ENCODE data around the gene MTF1. TPM values are rescaled to one million over a fixed set of nuclear protein-coding genes. Genes with fewer than 3 reads are reported as not detected.

MTF1 gene
- total RNA-seq, 1 experiment from 2014 or later, result 22.1 TPM

- ChIA-PET CTCF (no interaction called here), POLR2A (ENCODE audit: unreplicated experiment) (interaction anchor here (0.6 kb wide), 1 partner anchor 1196 kb away, joined by 3 read pairs; no protein-coding TSS in a partner anchor)
- H3K4me2 ChIP-seq, result no peak overlapping the region
Measured at GRCh38 chr1:37763791-37764413, 95.5 kb downstream of the MTF1 start.

DNA sequence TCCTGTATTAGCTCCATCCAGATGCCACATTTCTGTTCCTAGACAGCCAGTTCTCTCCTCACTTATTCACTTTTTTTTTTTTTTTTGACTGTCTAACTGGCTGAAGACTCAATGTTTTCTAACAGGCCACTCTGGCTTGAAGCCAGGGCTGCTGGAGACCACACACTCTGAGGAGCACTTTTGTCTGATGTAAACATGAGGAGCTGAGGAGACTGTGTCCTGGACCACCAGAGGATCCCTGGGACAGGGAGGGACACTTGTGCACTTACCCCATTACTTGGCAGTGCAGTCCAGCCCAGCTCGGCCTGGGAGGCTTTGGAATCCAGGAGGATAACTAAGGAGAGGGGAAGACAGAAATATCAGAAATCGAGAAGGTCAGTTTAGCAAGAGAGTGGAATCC is 96.9 kb downstream of the MTF1 start:
- H3K27me3 ChIP-seq (ENCODE audit: insufficient read depth, low read depth), result peaks cover 90% of the 10 kb centered on the region
- no peaks in the 10 kb centered on the region for H3K9me2 ChIP-seq (ENCODE audit: insufficient read depth)
- no peaks in the 10 kb centered on the region for H3K4me1 ChIP-seq (replicated peaks; ENCODE audit: insufficient read depth)
- TF ChIP-seq, protein P1, sequence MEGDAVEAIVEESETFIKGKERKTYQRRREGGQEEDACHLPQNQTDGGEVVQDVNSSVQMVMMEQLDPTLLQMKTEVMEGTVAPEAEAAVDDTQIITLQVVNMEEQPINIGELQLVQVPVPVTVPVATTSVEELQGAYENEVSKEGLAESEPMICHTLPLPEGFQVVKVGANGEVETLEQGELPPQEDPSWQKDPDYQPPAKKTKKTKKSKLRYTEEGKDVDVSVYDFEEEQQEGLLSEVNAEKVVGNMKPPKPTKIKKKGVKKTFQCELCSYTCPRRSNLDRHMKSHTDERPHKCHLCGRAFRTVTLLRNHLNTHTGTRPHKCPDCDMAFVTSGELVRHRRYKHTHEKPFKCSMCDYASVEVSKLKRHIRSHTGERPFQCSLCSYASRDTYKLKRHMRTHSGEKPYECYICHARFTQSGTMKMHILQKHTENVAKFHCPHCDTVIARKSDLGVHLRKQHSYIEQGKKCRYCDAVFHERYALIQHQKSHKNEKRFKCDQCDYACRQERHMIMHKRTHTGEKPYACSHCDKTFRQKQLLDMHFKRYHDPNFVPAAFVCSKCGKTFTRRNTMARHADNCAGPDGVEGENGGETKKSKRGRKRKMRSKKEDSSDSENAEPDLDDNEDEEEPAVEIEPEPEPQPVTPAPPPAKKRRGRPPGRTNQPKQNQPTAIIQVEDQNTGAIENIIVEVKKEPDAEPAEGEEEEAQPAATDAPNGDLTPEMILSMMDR (conservative IDR thresholded peaks at IDR 0.05), result no peak
- no peak for TF ChIP-seq EZH2 (IDR thresholded peaks at IDR 0.05; ENCODE audit: low read depth)
- H3K9me3 ChIP-seq (ENCODE audit: insufficient read depth, low read depth), result no peaks in the 10 kb centered on the region
- no peak overlapping the region for H3K4me3 ChIP-seq
- no peaks in the 10 kb centered on the region for H4K20me1 ChIP-seq (ENCODE audit: insufficient read depth)
- H2AFZ ChIP-seq, result no peak overlapping the region
- BruUV-seq (replicated peaks), result no TSS peak
- H3K79me2 ChIP-seq (ENCODE audit: low read depth), result no peaks in the 10 kb centered on the region
- ChIA-PET CTCF (interaction anchor here (0.7 kb wide), 1 partner anchor 251 kb away, joined by 9 read pairs; no protein-coding TSS in a partner anchor), POLR2A (ENCODE audit: unreplicated experiment) (no interaction called here)
- no peak overlapping the region for H3K4me2 ChIP-seq
- DNase-seq, result no peak
- intact Hi-C loops (cut with micrococcal nuclease; ENCODE audit: unreplicated experiment), result no loop called here
- H3K27ac ChIP-seq, result no peak overlapping the region
- H3F3A ChIP-seq (ENCODE audit: insufficient read depth, low read depth), result no peaks in the 10 kb centered on the region
- H3K36me3 ChIP-seq (ENCODE audit: low read depth), result no peaks in the 10 kb centered on the region

More at GRCh38 chr1:37763791-37764413, 95.5 kb downstream of the MTF1 start:
- Histone ChIP-seq H3K27me3 (ENCODE audit: insufficient read depth, low read depth) (peaks cover 90% of the 10 kb centered on the region), H3K36me3 (ENCODE audit: low read depth) (no peaks in the 10 kb centered on the region), H4K20me1 (ENCODE audit: insufficient read depth) (no peaks in the 10 kb centered on the region), H3K9me2 (ENCODE audit: insufficient read depth) (no peaks in the 10 kb centered on the region), H2AFZ (no peak overlapping the region), H3K4me3 (no peak overlapping the region), H3K9me3 (ENCODE audit: insufficient read depth, low read depth) (no peaks in the 10 kb centered on the region), H3F3A (ENCODE audit: insufficient read depth, low read depth) (no peaks in the 10 kb centered on the region), H3K79me2 (ENCODE audit: low read depth) (no peaks in the 10 kb centered on the region), H3K4me1 (replicated peaks; ENCODE audit: insufficient read depth) (no peaks in the 10 kb centered on the region), H3K27ac (no peak overlapping the region)
- TF ChIP-seq EZH2 (IDR thresholded peaks at IDR 0.05; ENCODE audit: low read depth), result no peak
- TF ChIP-seq, protein P1 (conservative IDR thresholded peaks at IDR 0.05), result no peak
- no TSS peak for BruUV-seq (replicated peaks)
- intact Hi-C loops (cut with micrococcal nuclease; ENCODE audit: unreplicated experiment), result no loop called here
- no peak for DNase-seq

DNA sequence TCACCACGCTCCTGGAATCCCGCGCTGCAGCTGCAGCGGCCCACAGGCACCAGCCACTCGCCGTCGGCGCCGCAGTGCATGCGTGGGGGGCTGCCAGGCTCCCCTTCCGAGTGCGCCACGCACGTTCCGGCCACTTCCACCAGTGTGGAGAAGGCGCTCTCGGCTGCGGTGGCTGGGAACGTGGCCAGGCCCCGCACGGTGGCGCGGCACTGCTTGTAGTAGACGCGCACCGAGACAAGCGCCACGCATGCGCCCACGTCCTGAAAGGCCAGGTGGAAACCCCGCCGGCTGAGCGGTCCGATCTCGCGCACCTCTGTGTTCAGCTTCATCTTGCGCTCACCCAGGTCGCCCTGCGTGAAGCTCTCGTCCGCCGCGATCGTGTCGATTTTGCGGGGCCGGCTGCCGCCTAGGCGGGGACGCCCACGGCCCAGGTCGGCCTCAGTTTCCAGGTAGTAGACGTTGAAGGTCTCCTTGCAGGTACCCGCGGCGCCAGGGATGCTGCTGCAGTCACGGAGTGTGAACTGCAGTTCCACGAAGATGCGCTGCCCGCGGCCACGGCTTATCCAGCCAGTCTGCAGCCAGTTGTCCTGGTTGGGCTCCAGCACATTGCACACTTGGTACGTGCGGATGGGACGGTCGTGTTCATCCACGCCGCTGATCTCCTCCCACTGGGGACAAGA is 97.8 kb downstream of the MTF1 start:
- no peak for TF ChIP-seq EZH2 (IDR thresholded peaks at IDR 0.05; ENCODE audit: low read depth)
- TF ChIP-seq, protein P1 (conservative IDR thresholded peaks at IDR 0.05), result no peak
- Histone ChIP-seq H3K4me1 (replicated peaks; ENCODE audit: insufficient read depth) (no peaks in the 10 kb centered on the region), H3K27me3 (ENCODE audit: insufficient read depth, low read depth) (peaks cover 83% of the 10 kb centered on the region), H3F3A (ENCODE audit: insufficient read depth, low read depth) (no peaks in the 10 kb centered on the region), H3K9me3 (ENCODE audit: insufficient read depth, low read depth) (no peaks in the 10 kb centered on the region), H4K20me1 (ENCODE audit: insufficient read depth) (no peaks in the 10 kb centered on the region), H3K9me2 (ENCODE audit: insufficient read depth) (no peaks in the 10 kb centered on the region), H3K4me2 (no peak overlapping the region), H3K36me3 (ENCODE audit: low read depth) (no peaks in the 10 kb centered on the region), H3K4me3 (no peak overlapping the region), H3K27ac (no peak overlapping the region), H2AFZ (no peak overlapping the region), H3K79me2 (ENCODE audit: low read depth) (no peaks in the 10 kb centered on the region)
- intact Hi-C loops (cut with micrococcal nuclease; ENCODE audit: unreplicated experiment), result no loop called here
- no peak for DNase-seq
- no TSS peak for BruUV-seq (replicated peaks)
- CTCF ChIA-PET, result interaction anchor here (0.7 kb wide), 1 partner anchor 252 kb away, joined by 9 read pairs; no protein-coding TSS in a partner anchor
- POLR2A ChIA-PET (ENCODE audit: unreplicated experiment), result interaction anchor here (1.2 kb wide), 1 partner anchor 14 kb away, joined by 3 read pairs; no protein-coding TSS in a partner anchor

Other genes starting within 250 kb of the MTF1 start
- gene RSPO1, start 224.7 kb downstream of the MTF1 start, total RNA-seq (2021), result not detected in 2 replicates
- 42.8 and 57.9 TPM in 2 replicates for gene CDCA8, start 167.1 kb downstream of the MTF1 start, total RNA-seq (2021)
- 7.6 and 12.1 TPM in 2 replicates for gene EPHA10, start 94.5 kb downstream of the MTF1 start, total RNA-seq (2021)
- 11.3 and 13.1 TPM in 2 replicates for gene MANEAL, start 65.7 kb downstream of the MTF1 start, total RNA-seq (2021)
- gene C1orf122, start 51.8 kb downstream of the MTF1 start, total RNA-seq (2021), result 51.8 and 75.8 TPM in 2 replicates
- 13.2 and 16.0 TPM in 2 replicates for gene YRDC, start 51.4 kb downstream of the MTF1 start, total RNA-seq (2021)
- 26.7 and 28.1 TPM in 2 replicates for gene INPP5B, start 87.5 kb upstream of the MTF1 start, total RNA-seq (2021)
- 82.6 and 99.1 TPM in 2 replicates for gene SF3A3, start 130.4 kb upstream of the MTF1 start, total RNA-seq (2021)
- gene FHL3, start 145.9 kb upstream of the MTF1 start, total RNA-seq (2021), result 26.2 and 29.8 TPM in 2 replicates
- 21.8 and 36.4 TPM in 2 replicates for gene UTP11, start 153.1 kb upstream of the MTF1 start, total RNA-seq (2021)
- not detected in 2 replicates for gene POU3F1, start 187.2 kb upstream of the MTF1 start, total RNA-seq (2021)

Measured in PC-9 (cell line).